SK-N-SH (cell line): ENCODE measurements around the gene LY6G6D. TPM values are rescaled to one million over a fixed set of nuclear protein-coding genes. Genes with fewer than 3 reads are reported as not detected.

Experiments
- CHD2 ChIP-seq: fragments of 150-350 bp; IDR thresholded peaks from 2 replicates; pipeline ENCODE4 v1.6.1; 2018; ENCODE audit warnings: low read length; ENCODE audit not compliant: partially characterized antibody
- CTCF ChIP-seq: fragments of 200-600 bp; sonication (generic); IDR thresholded peaks from 2 replicates; pipeline ENCODE4 v1.6.1; 2017; ENCODE audit warnings: antibody characterized with exemption, mild to moderate bottlenecking, moderate library complexity
- ELF1 ChIP-seq: IDR thresholded peaks from 2 replicates; pipeline ENCODE4 v1.4.0; 2012
- EP300 ChIP-seq, 2 experiments: IDR thresholded peaks; 2 replicates each; pipeline versions ENCODE4 v1.4.0 to v1.6.1; 2012; ENCODE audit warnings: borderline replicate concordance in 1 of 2, low read depth in 1 of 2, low read length in 1 of 2
- EZH2phosphoT487 ChIP-seq: fragments of 200-600 bp; sonication (generic); IDR thresholded peaks from 2 replicates; pipeline ENCODE4 v1.6.1; 2017; ENCODE audit warnings: low read depth, mixed run types, mild to moderate bottlenecking, antibody characterized with exemption, moderate library complexity, borderline replicate concordance
- FOSL2 ChIP-seq: IDR thresholded peaks from 2 replicates; pipeline ENCODE4 v1.4.0; 2012; ENCODE audit warnings: low read depth, mild to moderate bottlenecking, moderate library complexity, borderline replicate concordance
- FOXM1 ChIP-seq: IDR thresholded peaks from 2 replicates; pipeline ENCODE4 v1.4.0; 2012; ENCODE audit warnings: low read depth, mild to moderate bottlenecking
- GABPA ChIP-seq: IDR thresholded peaks from 2 replicates; pipeline ENCODE4 v1.4.0; 2012; ENCODE audit warnings: low read depth, mild to moderate bottlenecking
- GATA2 ChIP-seq: sonication (generic); formaldehyde crosslinking; IDR thresholded peaks from 2 replicates; pipeline ENCODE4 v1.5.0; 2020; ENCODE audit warnings: mild to moderate bottlenecking, missing genetic modification reagents
- JUND ChIP-seq: IDR thresholded peaks from 2 replicates; pipeline ENCODE4 v1.4.0; 2012
- MAX ChIP-seq: IDR thresholded peaks from 2 replicates; pipeline ENCODE4 v1.4.0; 2012; ENCODE audit warnings: low read depth
- MXI1 ChIP-seq: IDR thresholded peaks from 2 replicates; pipeline ENCODE4 v1.6.1; 2012; ENCODE audit warnings: mild to moderate bottlenecking, low read depth, low read length, improper control_type of control experiment
- NRF1 ChIP-seq: IDR thresholded peaks from 2 replicates; pipeline ENCODE4 v1.6.1; 2012; ENCODE audit warnings: low read depth, mild to moderate bottlenecking, low read length
- POLR2AphosphoS5 ChIP-seq: IDR thresholded peaks from 2 replicates; pipeline ENCODE4 v1.6.1; 2012; ENCODE audit warnings: low read depth, low read length
- RAD21 ChIP-seq: IDR thresholded peaks from 2 replicates; pipeline ENCODE4 v1.6.1; 2012; ENCODE audit warnings: mild to moderate bottlenecking, low read length
- RCOR1 ChIP-seq: fragments of 150-350 bp; IDR thresholded peaks from 2 replicates; pipeline ENCODE4 v1.6.1; 2017; ENCODE audit warnings: antibody characterized with exemption, low read length
- RFX5 ChIP-seq: IDR thresholded peaks from 2 replicates; pipeline ENCODE4 v1.6.1; 2012; ENCODE audit warnings: mild to moderate bottlenecking, improper control_type of control experiment, low read length
- RXRA ChIP-seq: IDR thresholded peaks from 2 replicates; pipeline ENCODE4 v1.4.0; 2012; ENCODE audit warnings: low read depth, mild to moderate bottlenecking, borderline replicate concordance
- SIN3A ChIP-seq: IDR thresholded peaks from 2 replicates; pipeline ENCODE4 v1.6.1; 2012; ENCODE audit warnings: low read depth, mild to moderate bottlenecking, low read length, moderate library complexity, borderline replicate concordance
- SMC3 ChIP-seq: IDR thresholded peaks from 2 replicates; pipeline ENCODE4 v1.6.1; 2012; ENCODE audit warnings: low read depth, low read length, improper control_type of control experiment
- TAF1 ChIP-seq: IDR thresholded peaks from 2 replicates; pipeline ENCODE4 v1.6.1; 2012; ENCODE audit warnings: low read depth, mild to moderate bottlenecking, low read length, moderate library complexity, borderline replicate concordance
- TEAD4 ChIP-seq: IDR thresholded peaks from 2 replicates; pipeline ENCODE4 v1.4.0; 2012; ENCODE audit warnings: mild to moderate bottlenecking, borderline replicate concordance; ENCODE audit not compliant: insufficient read depth
- USF1 ChIP-seq: IDR thresholded peaks from 2 replicates; pipeline ENCODE4 v1.4.0; 2012; ENCODE audit warnings: low read depth, borderline replicate concordance
- YY1 ChIP-seq: IDR thresholded peaks from 2 replicates; pipeline ENCODE4 v1.4.0; 2012; ENCODE audit warnings: low read depth, mild to moderate bottlenecking
- polyA plus RNA-seq, 3 experiments: library from polyadenylated mRNA; depleted of rRNA; stranded (reverse); fragments of >200 nt; gene quantifications; 2 replicates each; pipeline ENCODE4 v1.2.3, GENCODE V29; 2012
- TF ChIP-seq, protein P1 (sequence below): IDR thresholded peaks from 2 replicates; pipeline ENCODE4; 2012
- TF ChIP-seq, protein P2 (sequence below): fragments of 150-350 bp; IDR thresholded peaks from 2 replicates; pipeline ENCODE4 v1.6.1; 2017; ENCODE audit warnings: antibody characterized with exemption, low read length, low read depth, borderline replicate concordance

The LY6G6D gene
- polyA plus RNA-seq, 1 of the 3 experiments (the other 2 are of a cell fraction) = not detected

- TF ChIP-seq CTCF (no peak), FOXM1 (peak; percentile 52; the same call in 1 of the 2 replicates), CHD2 (peak; percentile 98), RAD21 (no peak), TAF1 (peak; percentile 86), MAX (peak; percentile 94), YY1 (no peak), EZH2phosphoT487 (no peak), ELF1 (peak; percentile 28; the same call in 1 of the 2 replicates), MXI1 (peak; percentile 98), RCOR1 (no peak), RXRA (no peak), POLR2AphosphoS5 (peak; percentile 73), FOSL2 (no peak), GATA2 (CRISPR knock-in tag) (no peak), SIN3A (0 out of 2 replicates have a peak, but pooled peaks have one; percentile 34), TEAD4 (0 out of 2 replicates have a peak, but pooled peaks have one; percentile 11), SMC3 (no peak), JUND (no peak), USF1 (no peak), NRF1 (peak; percentile 78), GABPA (no peak; the same call in 1 of the 2 replicates), RFX5 (peak; percentile 84), EP300 (IDR thresholded peaks at IDR 0.05; ENCODE audit: borderline replicate concordance in 1 of 2, low read depth in 1 of 2, low read length in 1 of 2) (no peak)
- TF ChIP-seq, protein P1, sequence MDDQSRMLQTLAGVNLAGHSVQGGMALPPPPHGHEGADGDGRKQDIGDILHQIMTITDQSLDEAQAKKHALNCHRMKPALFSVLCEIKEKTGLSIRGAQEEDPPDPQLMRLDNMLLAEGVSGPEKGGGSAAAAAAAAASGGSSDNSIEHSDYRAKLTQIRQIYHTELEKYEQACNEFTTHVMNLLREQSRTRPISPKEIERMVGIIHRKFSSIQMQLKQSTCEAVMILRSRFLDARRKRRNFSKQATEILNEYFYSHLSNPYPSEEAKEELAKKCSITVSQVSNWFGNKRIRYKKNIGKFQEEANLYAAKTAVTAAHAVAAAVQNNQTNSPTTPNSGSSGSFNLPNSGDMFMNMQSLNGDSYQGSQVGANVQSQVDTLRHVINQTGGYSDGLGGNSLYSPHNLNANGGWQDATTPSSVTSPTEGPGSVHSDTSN = peak; percentile 62
- TF ChIP-seq, protein P2, sequence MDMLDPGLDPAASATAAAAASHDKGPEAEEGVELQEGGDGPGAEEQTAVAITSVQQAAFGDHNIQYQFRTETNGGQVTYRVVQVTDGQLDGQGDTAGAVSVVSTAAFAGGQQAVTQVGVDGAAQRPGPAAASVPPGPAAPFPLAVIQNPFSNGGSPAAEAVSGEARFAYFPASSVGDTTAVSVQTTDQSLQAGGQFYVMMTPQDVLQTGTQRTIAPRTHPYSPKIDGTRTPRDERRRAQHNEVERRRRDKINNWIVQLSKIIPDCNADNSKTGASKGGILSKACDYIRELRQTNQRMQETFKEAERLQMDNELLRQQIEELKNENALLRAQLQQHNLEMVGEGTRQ = no peak
- TF ChIP-seq, all 33 proteins: peak for 16
These were observed 24.7 kb downstream of the LY6G6D start, which contains the start of gene MSH5 (continued) for GRCh38 chr6:31739639-31740396.
